A549 (cell line): ENCODE measurements around the gene ANKRD12.

ENCODE experiments used
- EP300 ChIP-seq, 2 experiments: fragments of >200 bp; sonication (Bioruptor Twin); formaldehyde crosslinking; IDR thresholded peaks; 2 replicates in 1 of 2; 3 replicates in 1 of 2; pipeline ENCODE4 v1.6.1; 2016 to 2017
- GATA3 ChIP-seq: IDR thresholded peaks from 2 replicates; pipeline ENCODE4 v1.6.1; 2012; ENCODE audit warnings: borderline replicate concordance
- MAZ ChIP-seq: fragments of 150-350 bp; IDR thresholded peaks from 2 replicates; pipeline ENCODE4 v1.6.1; 2014; ENCODE audit warnings: antibody characterized with exemption, low read depth, low read length, borderline replicate concordance
- MYC ChIP-seq: IDR thresholded peaks from 2 replicates; pipeline ENCODE4 v1.6.1; 2012; ENCODE audit warnings: mild to moderate bottlenecking, inconsistent platforms, low read length, improper control_type of control experiment, borderline replicate concordance
- POLR2A ChIP-seq: IDR thresholded peaks from 2 replicates; pipeline ENCODE4 v1.6.1; 2012; ENCODE audit warnings: mild to moderate bottlenecking, low read length
- TF ChIP-seq, protein P1 (sequence below): fragments of >200 bp; sonication (Bioruptor Twin); formaldehyde crosslinking; IDR thresholded peaks from 3 replicates; pipeline ENCODE4 v1.5.1; 2016
- TF ChIP-seq, protein P2 (sequence below): IDR thresholded peaks from 2 replicates; pipeline ENCODE4 v1.6.1; 2012

DNA sequence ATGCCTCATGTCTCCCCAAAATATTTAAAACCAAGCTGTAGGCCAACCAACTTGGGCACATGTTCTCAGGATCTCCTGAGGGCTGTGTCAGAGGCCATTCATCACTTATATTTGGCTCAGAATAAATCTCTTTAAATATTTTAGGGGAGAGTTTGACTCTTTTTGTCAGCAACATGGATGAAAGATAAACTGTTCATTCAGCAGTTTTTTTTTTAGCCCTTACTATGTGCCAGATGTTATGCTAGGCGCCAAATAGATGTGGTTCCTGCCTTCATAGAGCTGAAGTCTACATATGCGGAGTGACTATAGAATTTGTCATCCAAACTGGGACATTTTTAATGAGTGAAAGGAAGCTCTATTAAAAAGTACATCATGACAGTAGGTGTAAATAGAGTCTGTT lies 155.5 kb downstream of the ANKRD12 start:
- TF ChIP-seq, protein P1, sequence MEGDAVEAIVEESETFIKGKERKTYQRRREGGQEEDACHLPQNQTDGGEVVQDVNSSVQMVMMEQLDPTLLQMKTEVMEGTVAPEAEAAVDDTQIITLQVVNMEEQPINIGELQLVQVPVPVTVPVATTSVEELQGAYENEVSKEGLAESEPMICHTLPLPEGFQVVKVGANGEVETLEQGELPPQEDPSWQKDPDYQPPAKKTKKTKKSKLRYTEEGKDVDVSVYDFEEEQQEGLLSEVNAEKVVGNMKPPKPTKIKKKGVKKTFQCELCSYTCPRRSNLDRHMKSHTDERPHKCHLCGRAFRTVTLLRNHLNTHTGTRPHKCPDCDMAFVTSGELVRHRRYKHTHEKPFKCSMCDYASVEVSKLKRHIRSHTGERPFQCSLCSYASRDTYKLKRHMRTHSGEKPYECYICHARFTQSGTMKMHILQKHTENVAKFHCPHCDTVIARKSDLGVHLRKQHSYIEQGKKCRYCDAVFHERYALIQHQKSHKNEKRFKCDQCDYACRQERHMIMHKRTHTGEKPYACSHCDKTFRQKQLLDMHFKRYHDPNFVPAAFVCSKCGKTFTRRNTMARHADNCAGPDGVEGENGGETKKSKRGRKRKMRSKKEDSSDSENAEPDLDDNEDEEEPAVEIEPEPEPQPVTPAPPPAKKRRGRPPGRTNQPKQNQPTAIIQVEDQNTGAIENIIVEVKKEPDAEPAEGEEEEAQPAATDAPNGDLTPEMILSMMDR: no peak
- TF ChIP-seq MYC (no peak), EP300 (IDR thresholded peaks at IDR 0.05) (no peak), POLR2A (no peak), GATA3 (no peak), MAZ (no peak)
- TF ChIP-seq, protein P2, sequence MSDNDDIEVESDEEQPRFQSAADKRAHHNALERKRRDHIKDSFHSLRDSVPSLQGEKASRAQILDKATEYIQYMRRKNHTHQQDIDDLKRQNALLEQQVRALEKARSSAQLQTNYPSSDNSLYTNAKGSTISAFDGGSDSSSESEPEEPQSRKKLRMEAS: no peak
